B cell (primary cell): ENCODE measurements around the gene CELF2.

ENCODE experiments used
- EZH2 ChIP-seq: IDR thresholded peaks from 2 replicates; pipeline ENCODE4 v1.6.1; 2012; ENCODE audit warnings: borderline replicate concordance, low read depth, mild to moderate bottlenecking, moderate library complexity, low read length; ENCODE audit not compliant: insufficient read depth, poor library complexity, severe bottlenecking
- TF ChIP-seq, protein P1 (sequence below): fragments of 200-600 bp; IDR thresholded peaks from one replicate; pipeline ENCODE4 v1.8.0; 2022; ENCODE audit warnings: antibody characterized with exemption, mild to moderate bottlenecking

DNA sequence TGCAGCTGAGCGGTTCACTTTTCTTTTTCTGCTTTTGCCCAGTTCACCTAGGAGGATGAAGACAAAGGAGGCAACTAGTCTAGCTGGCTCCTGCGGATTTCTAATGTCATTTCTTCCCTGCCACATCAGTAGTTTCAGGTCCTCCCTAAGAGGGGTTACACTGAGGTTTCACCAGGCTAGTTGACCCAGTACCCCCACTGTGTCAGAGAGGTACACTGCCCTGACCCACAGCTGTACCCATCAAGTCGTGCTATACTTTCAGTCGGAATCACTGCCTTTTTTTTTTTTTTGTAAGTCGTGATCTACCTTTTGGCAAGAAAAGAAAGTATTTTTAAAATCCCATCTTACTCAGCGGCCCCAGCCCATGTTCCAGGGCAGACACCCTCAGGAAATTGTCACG, 243.5 kb downstream of the CELF2 start:
- TF ChIP-seq, protein P1, sequence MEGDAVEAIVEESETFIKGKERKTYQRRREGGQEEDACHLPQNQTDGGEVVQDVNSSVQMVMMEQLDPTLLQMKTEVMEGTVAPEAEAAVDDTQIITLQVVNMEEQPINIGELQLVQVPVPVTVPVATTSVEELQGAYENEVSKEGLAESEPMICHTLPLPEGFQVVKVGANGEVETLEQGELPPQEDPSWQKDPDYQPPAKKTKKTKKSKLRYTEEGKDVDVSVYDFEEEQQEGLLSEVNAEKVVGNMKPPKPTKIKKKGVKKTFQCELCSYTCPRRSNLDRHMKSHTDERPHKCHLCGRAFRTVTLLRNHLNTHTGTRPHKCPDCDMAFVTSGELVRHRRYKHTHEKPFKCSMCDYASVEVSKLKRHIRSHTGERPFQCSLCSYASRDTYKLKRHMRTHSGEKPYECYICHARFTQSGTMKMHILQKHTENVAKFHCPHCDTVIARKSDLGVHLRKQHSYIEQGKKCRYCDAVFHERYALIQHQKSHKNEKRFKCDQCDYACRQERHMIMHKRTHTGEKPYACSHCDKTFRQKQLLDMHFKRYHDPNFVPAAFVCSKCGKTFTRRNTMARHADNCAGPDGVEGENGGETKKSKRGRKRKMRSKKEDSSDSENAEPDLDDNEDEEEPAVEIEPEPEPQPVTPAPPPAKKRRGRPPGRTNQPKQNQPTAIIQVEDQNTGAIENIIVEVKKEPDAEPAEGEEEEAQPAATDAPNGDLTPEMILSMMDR: no peak
- no peak for TF ChIP-seq EZH2
